CD14-positive monocyte (primary cell): ENCODE data around the gene CLOCK. TPM values are rescaled to one million over a fixed set of nuclear protein-coding genes. Genes with fewer than 3 reads are reported as not detected.
A peak's percentile ranks its signal among the peaks of the same experiment; 100 is the strongest.

Source experiments
- DNase-seq, 3 donors: peaks; one replicate each; pipeline ENCODE4 v3.0.0-alpha.2; 2011 to 2022
- H2AFZ ChIP-seq: 2 replicates; pipeline ENCODE4 v1.6.0; 2012; ENCODE audit warnings: mild to moderate bottlenecking, low read depth, low read length, inconsistent platforms; ENCODE audit not compliant: insufficient read depth, poor library complexity, severe bottlenecking
- H3K27ac ChIP-seq, 2 donors: 1 replicate in 1 of 2; 2 replicates in 1 of 2; pipeline ENCODE4 v1.5.1; 2012 to 2013; ENCODE audit warnings: low read length in 2 of 2, control low read depth in 1 of 2, inconsistent platforms in 1 of 2, low read depth in 1 of 2, mild to moderate bottlenecking in 1 of 2
- H3K27me3 ChIP-seq, 2 donors: one replicate each; pipeline versions ENCODE4 v1.6.0 to v1.6.1; 2011 to 2013; ENCODE audit warnings: low read length in 2 of 2; ENCODE audit not compliant: control insufficient read depth in 2 of 2, insufficient read depth in 2 of 2
- H3K36me3 ChIP-seq, 2 donors: replicated peaks in 1 of 2; 1 replicate in 1 of 2; 2 replicates in 1 of 2; pipeline versions ENCODE4 v1.5.1 to v1.6.1; 2012 to 2013; ENCODE audit warnings: low read length in 2 of 2, control low read depth in 1 of 2, inconsistent platforms in 1 of 2, mild to moderate bottlenecking in 1 of 2; ENCODE audit not compliant: insufficient read depth in 2 of 2, control insufficient read depth in 1 of 2
- H3K4me1 ChIP-seq, 2 donors: 1 replicate in 1 of 2; 2 replicates in 1 of 2; pipeline versions ENCODE4 v1.5.1 to v1.6.1; 2012 to 2013; ENCODE audit warnings: low read length in 2 of 2, control low read depth in 1 of 2, inconsistent platforms in 1 of 2, mild to moderate bottlenecking in 1 of 2, moderate library complexity in 1 of 2; ENCODE audit not compliant: insufficient read depth in 2 of 2, control insufficient read depth in 1 of 2
- H3K4me2 ChIP-seq: replicated peaks from 2 replicates; pipeline ENCODE3; 2012; ENCODE audit warnings: low read length, moderate library complexity, mild to moderate bottlenecking; ENCODE audit not compliant: poor library complexity, severe bottlenecking; ENCODE audit errors: extremely low read depth
- H3K4me3 ChIP-seq, 3 experiments: fragments of 200-600 bp in 1 of 3; sonication (generic) in 1 of 3; replicated peaks in 1 of 3; 1 replicate in 2 of 3; 2 replicates in 1 of 3; pipeline ENCODE4 v1.5.1; 2011 to 2013; ENCODE audit warnings: low read length in 3 of 3, mild to moderate bottlenecking in 3 of 3, control low read depth in 2 of 3, low read depth in 2 of 3, inconsistent platforms in 1 of 3, moderate library complexity in 1 of 3
- H3K79me2 ChIP-seq: 2 replicates; pipeline ENCODE4 v1.6.0; 2012; ENCODE audit warnings: mild to moderate bottlenecking, control low read depth, inconsistent platforms, low read length, moderate library complexity; ENCODE audit not compliant: insufficient read depth
- H3K9ac ChIP-seq: 2 replicates; pipeline ENCODE4 v1.6.0; 2017; ENCODE audit warnings: low read length, mild to moderate bottlenecking; ENCODE audit not compliant: insufficient read depth, poor library complexity, severe bottlenecking
- H3K9me3 ChIP-seq, 2 donors: replicated peaks in 1 of 2; 1 replicate in 1 of 2; 2 replicates in 1 of 2; pipeline versions ENCODE4 v1.5.1 to v1.6.1; 2012 to 2013; ENCODE audit warnings: low read length in 2 of 2, control low read depth in 1 of 2; ENCODE audit not compliant: control insufficient read depth in 1 of 2, insufficient read depth in 1 of 2
- H4K20me1 ChIP-seq: 2 replicates; pipeline ENCODE4 v1.6.0; 2012; ENCODE audit warnings: mild to moderate bottlenecking, low read length, control low read depth, moderate library complexity; ENCODE audit not compliant: insufficient read depth
- H3K27ac Mint-ChIP-seq, 7 donors: one replicate each; pipeline ENCODE4 v1.8.0; 2020; ENCODE audit warnings: mild to moderate bottlenecking in 7 of 7, mixed read lengths in 7 of 7, moderate library complexity in 6 of 7, inconsistent platforms in 2 of 7
- H3K27me3 Mint-ChIP-seq, 3 donors: one replicate each; pipeline ENCODE4 v1.8.0; 2021 to 2022; ENCODE audit warnings: low read depth in 3 of 3, mild to moderate bottlenecking in 3 of 3, mixed read lengths in 3 of 3, moderate library complexity in 3 of 3, inconsistent platforms in 1 of 3
- H3K36me3 Mint-ChIP-seq, 2 donors: one replicate each; pipeline ENCODE4 v1.8.0; 2020; ENCODE audit warnings: mixed read lengths in 2 of 2, inconsistent platforms in 1 of 2, mild to moderate bottlenecking in 1 of 2
- H3K4me1 Mint-ChIP-seq: one replicate; pipeline ENCODE4 v1.8.0; 2020; ENCODE audit warnings: mild to moderate bottlenecking, mixed read lengths
- H3K4me3 Mint-ChIP-seq, 2 donors: one replicate each; pipeline ENCODE4 v1.8.0; 2020; ENCODE audit warnings: mild to moderate bottlenecking in 2 of 2, mixed read lengths in 2 of 2, moderate library complexity in 1 of 2
- H3K9me3 Mint-ChIP-seq, 7 donors: one replicate each; pipeline ENCODE4 v1.8.0; 2020 to 2022; ENCODE audit warnings: mixed read lengths in 7 of 7, mild to moderate bottlenecking in 6 of 7, moderate library complexity in 6 of 7, inconsistent platforms in 2 of 7
- CTCF ChIP-seq: fragments of 200-600 bp; IDR thresholded peaks from one replicate; pipeline ENCODE4 v1.8.0; 2022; ENCODE audit warnings: antibody characterized with exemption, mild to moderate bottlenecking
- WGBS: methylation state at CpG from one replicate; pipeline ENCODE4 v1.1.5; 2013; ENCODE audit warnings: missing lambda C conversion rate; ENCODE audit not compliant: insufficient coverage; 5-methylcytosine and 5-hydroxymethylcytosine counted together
- intact Hi-C, 2 donors: fragments of 100-400 bp; cut with micrococcal nuclease; formaldehyde crosslinking; loops; one replicate each; pipeline versions ENCODE4 v1.15.0 to v1.15.1; 2023
- polyA plus RNA-seq, 3 donors: library from polyadenylated mRNA; depleted of rRNA in 1 of 3; unstranded in 2 of 3; stranded (reverse) in 1 of 3; fragments of 300-500 nt in 2 of 3; fragments of >200 nt in 1 of 3; fragmentation: Illumina TruSeq in 2 of 3; gene quantifications; 1 replicate in 2 of 3; 2 replicates in 1 of 3; pipeline ENCODE4 v1.2.3, GENCODE V29; 2012 to 2021

CLOCK gene
- polyA plus RNA-seq, 3 donors = 1.9 to 3.7 (median 2.9) TPM

- Histone ChIP-seq H3K9ac (no peak overlapping the region), H3K27ac (no peak overlapping the region), H3K79me2 (peaks cover 42% of the 10 kb centered on the region), H3K36me3 (no peaks in the 10 kb centered on the region), H3K4me2 (no peak overlapping the region), H3K9me3 (no peaks in the 10 kb centered on the region), H3K4me3 (no peak overlapping the region), H3K27me3 (no peaks in the 10 kb centered on the region), H2AFZ (no peak overlapping the region), H3K4me1 (peaks cover 0 to 2% of the 10 kb centered on the region in 2 donors), H4K20me1 (peaks cover 38% of the 10 kb centered on the region)
- TF ChIP-seq CTCF = no peak
- H3K27ac Mint-ChIP-seq = no peak overlapping the region
- WGBS = no CpG with 5 or more reads among the region's 4 CpGs
- H3K36me3 Mint-ChIP-seq = peaks cover 8 to 20% of the 10 kb centered on the region in 2 donors
- peaks cover 2 to 14% (median 8%) of the 10 kb centered on the region in 7 donors for H3K9me3 Mint-ChIP-seq
- H3K4me3 Mint-ChIP-seq = no peak overlapping the region
- DNase-seq = no peak
- peaks cover 0 to 2% (median 0%) of the 10 kb centered on the region in 3 donors for H3K27me3 Mint-ChIP-seq
- intact Hi-C loops = no loop called here
- H3K4me1 Mint-ChIP-seq = peaks cover 8% of the 10 kb centered on the region
Observed at GRCh38 chr4:55530167-55530566, 16.5 kb downstream of the CLOCK start.

- peaks cover 0 to 2% of the 10 kb centered on the region in 2 donors for H3K4me1 ChIP-seq
- TF ChIP-seq CTCF = no peak
- DNase-seq = no peak
- no peak overlapping the region for H3K4me2 ChIP-seq
- intact Hi-C loops = no loop called here
- H3K9me3 Mint-ChIP-seq = peaks cover 0 to 8% (median 3%) of the 10 kb centered on the region in 7 donors
- peaks cover 40% of the 10 kb centered on the region for H3K79me2 ChIP-seq
- H3K9ac ChIP-seq = no peak overlapping the region
- peaks cover 8% of the 10 kb centered on the region for H3K4me1 Mint-ChIP-seq
- no peak overlapping the region for H3K4me3 ChIP-seq
- peak overlapping the region in 2 of 7 donors; percentile 1 to 6 for H3K27ac Mint-ChIP-seq
- WGBS = 100% methylated on average over 1 of the region's 3 CpGs
- H2AFZ ChIP-seq = no peak overlapping the region
- H3K9me3 ChIP-seq = no peaks in the 10 kb centered on the region
- no peak overlapping the region for H3K27ac ChIP-seq
- no peak overlapping the region for H3K4me3 Mint-ChIP-seq
- H3K36me3 ChIP-seq = no peaks in the 10 kb centered on the region
- H3K27me3 Mint-ChIP-seq = peaks cover 0 to 3% (median 0%) of the 10 kb centered on the region in 3 donors
- H3K27me3 ChIP-seq = no peaks in the 10 kb centered on the region
- peaks cover 38% of the 10 kb centered on the region for H4K20me1 ChIP-seq
- peaks cover 6 to 17% of the 10 kb centered on the region in 2 donors for H3K36me3 Mint-ChIP-seq
Observed at GRCh38 chr4:55528491-55528890, 18.2 kb downstream of the CLOCK start.
